ENCODE data around the gene PADI2.

The PADI2 gene

DNA sequence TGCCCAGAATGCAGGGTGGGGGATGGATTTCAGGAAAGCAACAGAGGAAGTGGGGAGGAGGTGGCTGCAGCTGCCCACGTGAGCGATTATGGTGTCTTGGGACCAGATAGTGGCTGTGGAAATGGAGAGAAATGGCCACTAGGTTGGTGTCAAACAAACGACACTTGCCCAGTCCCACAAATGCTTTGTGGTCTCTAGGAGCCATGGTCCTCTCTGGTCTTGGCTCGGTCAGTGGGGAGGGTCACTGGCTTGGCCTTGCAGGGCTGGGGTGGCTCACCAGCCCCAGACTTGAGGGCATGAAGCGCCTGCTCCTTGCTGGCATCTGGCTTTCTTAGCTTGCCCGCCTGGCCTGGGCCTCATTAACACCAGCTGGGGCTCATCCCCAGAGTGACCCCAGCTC lies 7.2 kb downstream of the PADI2 start:
- no peak for DNase-seq

GRCh38 chr1:17110555-17110926 lies 8.7 kb downstream of the PADI2 start:
- DNase-seq, result no peak

GRCh38 chr1:17109892-17110554 lies 9.2 kb downstream of the PADI2 start:
- DNase-seq, result no peak

DNA sequence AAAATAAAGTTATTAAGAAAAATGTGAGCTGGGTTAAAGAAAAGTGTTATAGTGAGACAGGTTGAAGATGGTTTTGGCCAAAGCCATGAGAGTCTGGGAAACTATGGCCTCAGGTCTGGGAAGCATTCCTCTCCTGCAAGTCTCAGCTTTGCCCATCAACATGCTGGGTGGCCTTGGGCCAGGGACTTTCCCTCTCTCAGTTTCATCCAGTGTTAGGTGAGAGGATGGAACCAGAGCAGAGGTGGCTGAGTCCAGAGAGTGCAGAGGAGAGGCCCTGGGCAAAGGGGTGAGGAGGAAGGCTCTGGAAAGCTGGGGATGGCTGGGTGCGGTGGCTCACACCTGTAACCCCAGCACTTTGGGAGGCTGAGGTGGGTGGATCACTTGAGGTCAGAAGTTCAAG lies 10.5 kb downstream of the PADI2 start:
- no peak for DNase-seq

GRCh38 chr1:17108360-17108759 lies 10.9 kb downstream of the PADI2 start:
- no peak for DNase-seq

DNA sequence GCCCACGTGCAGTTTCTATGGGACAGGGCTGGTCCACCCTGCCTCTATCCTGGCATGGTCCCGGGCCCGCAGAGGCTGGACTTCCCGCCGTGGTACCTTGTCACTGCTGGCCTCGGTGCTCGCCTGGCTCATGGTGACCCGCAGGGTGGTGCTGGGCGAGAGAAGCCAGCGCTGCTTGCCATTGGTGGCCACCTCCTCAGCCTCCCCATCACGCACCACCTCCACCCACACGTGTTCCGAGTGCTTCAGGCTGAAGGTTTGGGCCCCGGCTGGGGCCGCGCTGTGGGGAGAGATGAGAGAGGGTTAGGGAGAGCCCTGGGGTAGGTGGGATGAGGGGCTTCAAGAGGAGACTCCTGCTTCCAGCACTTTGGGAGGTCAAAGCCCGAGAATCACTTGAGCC lies 14.5 kb downstream of the PADI2 start:
- no peak for DNase-seq

DNA sequence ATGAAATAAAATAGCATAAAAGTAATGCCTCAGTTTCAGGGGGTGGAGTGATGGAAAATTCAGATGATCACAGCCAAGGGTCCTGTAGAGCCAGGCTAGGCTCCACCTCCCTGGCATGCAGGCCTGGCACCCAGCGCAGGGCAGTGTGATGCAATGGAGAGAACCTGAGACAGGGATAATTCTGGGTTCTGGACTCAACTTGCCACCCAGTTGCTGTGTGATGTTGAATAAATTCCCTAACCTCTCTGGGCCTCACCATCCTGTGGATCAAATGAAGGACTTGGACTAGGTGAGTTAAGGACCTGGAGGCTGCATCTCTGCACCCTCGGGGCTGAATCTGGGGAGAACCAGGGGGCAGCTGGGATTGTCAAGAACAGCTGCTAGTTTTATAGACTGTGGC lies 17.0 kb downstream of the PADI2 start:
- no peak for DNase-seq

GRCh38 chr1:17101261-17101660 lies 18.0 kb downstream of the PADI2 start:
- DNase-seq, result no peak

GRCh38 chr1:17099616-17100340 lies 19.5 kb downstream of the PADI2 start:
- no peak for DNase-seq

- peak; percentile 95 for DNase-seq
Observed at GRCh38 chr1:17098446-17099317, 20.6 kb downstream of the PADI2 start.

- peak; percentile 68 for DNase-seq
Observed at GRCh38 chr1:17097787-17098186, 21.5 kb downstream of the PADI2 start.

DNA sequence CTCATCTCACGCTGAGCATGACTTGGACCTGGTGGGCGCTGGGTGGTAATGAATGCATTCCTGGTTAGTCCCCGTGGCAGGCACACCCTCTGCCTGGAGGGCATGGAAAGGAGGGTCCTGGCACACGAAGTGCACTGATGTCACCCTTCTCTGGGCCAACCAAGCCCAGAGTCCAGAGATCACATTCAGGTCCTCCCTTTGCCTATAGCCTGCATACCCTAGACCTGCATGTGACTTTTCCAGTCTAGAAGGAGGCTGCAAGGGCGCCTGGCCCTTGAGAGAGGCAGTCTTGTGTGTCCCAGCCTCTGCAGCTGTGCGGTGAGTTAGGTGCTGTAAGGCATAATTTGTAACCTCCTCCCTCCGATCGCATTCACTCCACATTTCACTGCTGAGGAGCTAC lies 22.1 kb downstream of the PADI2 start:
- DNase-seq, result no peak

DNA sequence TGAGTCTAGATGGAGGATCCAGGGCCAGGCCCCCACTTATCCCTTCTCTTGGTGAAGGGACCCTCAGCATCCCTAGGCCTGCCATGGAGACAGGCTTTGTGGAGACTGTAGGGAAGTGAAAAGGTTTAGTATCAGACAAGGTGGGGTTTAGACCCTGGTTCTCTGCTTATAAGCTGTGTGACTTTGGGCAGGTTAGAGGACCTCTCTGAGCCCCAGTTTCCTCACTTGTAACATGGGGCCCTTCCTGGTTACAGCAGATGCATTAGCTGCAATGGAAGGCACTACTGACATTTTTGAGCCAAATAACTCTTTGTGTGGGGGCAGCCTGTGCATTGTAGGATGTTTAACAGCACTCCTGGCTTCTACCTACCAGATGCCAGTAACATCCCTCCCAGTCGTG lies 22.7 kb downstream of the PADI2 start:
- no peak for DNase-seq

DNA sequence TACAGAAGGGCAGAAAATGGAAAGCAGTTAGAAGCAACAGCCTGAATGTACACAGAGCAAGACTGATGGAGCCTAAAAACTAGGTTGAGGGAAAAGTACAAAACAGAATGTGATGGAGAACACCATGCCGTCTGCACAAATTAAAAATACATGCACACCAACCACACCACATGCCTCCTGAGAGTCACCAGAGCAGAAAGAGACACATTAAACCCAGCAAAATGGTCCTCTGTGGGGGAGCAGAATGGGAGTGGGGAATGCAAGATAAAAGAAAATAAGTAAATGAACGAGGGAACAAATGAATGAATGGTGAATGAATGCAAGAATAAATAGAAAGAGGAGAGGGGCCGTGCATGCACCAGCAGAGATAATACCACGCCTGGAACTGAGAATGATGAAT lies 24.1 kb downstream of the PADI2 start:
- no peak for DNase-seq

- no peak for DNase-seq
Observed at GRCh38 chr1:17094664-17095063, 24.6 kb downstream of the PADI2 start.

DNA sequence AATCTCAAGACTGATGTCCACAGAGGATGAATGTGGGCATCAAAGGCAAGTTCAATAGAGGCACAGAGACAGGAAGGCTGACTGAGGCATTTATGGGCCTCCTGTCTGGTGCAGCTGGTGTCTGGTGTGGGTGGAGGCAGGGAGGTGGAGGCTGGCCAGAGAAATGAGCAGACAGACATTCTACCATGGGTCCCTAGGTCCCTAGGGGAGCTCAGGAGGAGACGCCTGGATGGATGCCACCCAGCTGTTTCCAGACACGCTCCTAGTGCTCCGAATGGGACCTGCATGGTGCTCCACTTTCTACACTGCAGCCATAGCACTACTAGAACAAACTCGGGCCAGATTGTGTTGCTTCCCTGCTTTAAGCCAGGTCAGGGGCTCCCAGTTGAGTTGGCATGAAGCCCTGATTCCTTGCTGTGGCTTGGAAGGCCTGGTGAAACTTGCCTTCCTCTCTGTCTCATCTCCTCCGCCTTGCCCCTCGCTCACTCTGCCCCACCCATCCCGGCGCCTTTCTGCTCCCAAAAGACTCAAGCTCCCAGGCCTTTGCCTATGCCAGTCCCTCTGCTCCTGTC lies 25.3 kb downstream of the PADI2 start:
- DNase-seq, result no peak

- no peak for DNase-seq
Observed at GRCh38 chr1:17091252-17091651, 28.0 kb downstream of the PADI2 start.

DNA sequence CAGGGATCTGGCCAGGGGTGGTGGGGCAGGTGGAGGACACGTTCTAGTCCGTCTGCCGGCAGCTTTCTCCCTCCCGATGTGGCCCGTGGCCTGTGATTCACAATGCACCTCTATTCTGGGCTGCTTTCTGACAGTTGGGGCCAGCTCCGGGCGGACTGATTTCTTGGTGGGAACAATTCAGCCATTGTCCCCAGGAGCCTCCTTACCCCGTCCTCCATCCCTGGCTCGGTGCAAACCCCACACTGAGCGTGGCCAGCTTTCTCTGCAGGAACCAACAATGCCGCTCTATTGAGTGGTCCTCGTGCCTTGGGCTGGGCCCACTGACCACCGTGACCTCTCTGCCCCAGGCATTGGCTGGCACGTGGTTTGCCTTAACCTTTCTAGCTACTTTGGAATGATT lies 29.7 kb downstream of the PADI2 start:
- DNase-seq, result no peak

DNA sequence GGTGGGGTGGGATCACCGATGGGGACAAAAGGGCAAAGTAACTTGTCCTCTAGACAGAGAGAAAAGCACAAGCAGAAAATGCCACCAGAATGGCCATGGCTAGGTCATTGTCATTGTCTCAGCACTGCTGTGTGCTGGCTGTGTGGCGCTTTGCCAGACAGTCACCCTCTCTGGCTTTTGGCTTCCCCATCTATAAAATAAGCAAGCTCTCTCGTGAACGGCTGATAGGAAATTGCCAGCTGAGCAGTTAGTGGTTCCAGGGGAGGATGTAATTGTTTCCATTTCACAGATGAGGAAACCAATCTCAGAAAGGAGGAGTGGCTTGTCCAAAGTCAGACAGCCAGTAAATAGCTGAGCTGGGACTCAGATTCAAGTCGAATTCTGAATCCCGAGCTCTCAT lies 32.5 kb downstream of the PADI2 start:
- DNase-seq, result peak; percentile 38

GRCh38 chr1:17084787-17085186 lies 34.5 kb downstream of the PADI2 start:
- peak; percentile 46 for DNase-seq

DNA sequence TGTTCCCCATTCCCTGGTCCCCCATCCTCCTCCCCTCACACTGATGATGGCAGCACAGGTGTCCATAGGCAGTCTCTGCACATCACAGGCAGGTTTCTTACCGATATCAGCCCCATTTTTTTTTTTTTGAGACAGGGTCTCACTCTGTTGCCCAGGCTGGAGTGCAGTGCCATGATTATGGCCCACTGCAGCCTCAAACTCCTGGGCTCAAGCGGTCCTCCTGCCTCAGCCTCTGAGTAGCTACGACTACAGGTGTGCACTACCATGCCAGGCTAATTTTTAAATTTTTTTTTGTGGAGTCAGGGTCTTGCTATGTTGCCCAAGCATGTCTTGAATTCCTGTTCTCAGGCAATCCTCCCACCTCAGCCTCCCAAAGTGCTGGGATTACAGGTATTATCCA lies 36.5 kb downstream of the PADI2 start:
- no peak for DNase-seq

DNA sequence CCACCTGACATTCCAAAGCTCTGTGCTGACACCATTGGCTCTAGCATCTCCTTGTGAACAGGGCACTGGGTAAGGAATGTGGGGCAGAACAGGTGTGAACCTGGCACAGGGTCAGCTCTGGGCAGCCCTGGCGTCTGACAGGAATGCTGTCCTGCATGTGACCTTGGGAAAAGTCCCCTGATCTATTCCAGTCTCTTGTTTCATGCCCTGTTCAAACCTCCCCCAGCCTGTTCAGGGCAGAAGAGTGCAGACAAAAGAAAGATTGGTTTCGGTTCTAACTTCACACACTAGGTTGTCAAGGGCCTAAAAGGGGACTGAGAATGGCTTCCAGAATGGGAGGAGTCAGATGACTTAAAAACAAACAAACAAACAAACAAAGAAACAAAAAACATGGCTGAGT lies 37.8 kb downstream of the PADI2 start:
- no peak for DNase-seq

GRCh38 chr1:17080880-17081279 lies 38.4 kb downstream of the PADI2 start:
- DNase-seq, result no peak
